DMS79 treated with DMSO at 0.1 percent for 48 hours (cell line): ENCODE measurements around the gene NEK4.
"Not testable (repeated sequence)": the region's sequence is repeated elsewhere in the genome, so short reads cannot be mapped to it uniquely, and the experiment has no call there.

Source experiments
- DNase-seq: peaks from one replicate; lab custom pipeline; 2025; lab: John Stamatoyannopoulos, UW

The NEK4 gene

DNA sequence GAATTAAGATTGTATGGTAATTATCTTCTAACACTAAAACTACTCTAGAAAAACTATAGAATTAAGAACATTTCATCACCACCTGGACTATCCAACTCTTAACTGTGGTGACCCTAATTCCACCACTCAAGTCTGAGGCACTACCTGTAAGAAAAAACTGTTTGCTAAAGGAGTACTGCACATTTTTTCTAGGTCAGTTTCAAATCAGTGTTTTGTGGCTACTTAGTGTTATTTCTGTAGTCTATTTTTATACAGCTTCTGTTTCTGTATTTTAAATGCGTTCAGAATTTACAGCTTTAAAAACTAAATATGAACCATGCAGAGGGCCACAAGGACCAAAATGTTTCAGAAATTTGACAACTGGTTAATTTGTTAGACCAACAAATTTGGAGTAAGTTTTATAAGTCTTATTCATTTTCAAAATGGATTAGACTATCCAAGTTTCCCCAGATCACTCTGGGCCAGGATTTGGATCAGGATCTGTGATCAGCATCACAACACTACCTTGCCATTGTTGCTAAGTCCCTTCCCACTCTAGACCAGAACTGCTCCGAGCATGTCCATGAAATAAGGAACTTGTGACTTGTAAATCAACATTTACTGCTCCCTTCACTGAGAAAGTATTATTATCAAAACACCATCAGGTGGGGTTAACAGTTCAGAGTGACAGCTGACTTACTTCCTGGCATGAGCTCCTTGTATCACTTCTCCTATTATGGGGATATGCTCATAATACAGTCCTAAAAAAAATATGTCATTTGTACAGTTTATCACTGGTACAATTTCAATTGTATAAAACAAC lies 73.7 kb downstream of the NEK4 start:
- DNase-seq, result no peak

- no peak for DNase-seq
Measured at GRCh38 chr3:52695798-52696671, 74.7 kb downstream of the NEK4 start.

- DNase-seq, result no peak
Measured at GRCh38 chr3:52694528-52695189, 76.1 kb downstream of the NEK4 start.

DNA sequence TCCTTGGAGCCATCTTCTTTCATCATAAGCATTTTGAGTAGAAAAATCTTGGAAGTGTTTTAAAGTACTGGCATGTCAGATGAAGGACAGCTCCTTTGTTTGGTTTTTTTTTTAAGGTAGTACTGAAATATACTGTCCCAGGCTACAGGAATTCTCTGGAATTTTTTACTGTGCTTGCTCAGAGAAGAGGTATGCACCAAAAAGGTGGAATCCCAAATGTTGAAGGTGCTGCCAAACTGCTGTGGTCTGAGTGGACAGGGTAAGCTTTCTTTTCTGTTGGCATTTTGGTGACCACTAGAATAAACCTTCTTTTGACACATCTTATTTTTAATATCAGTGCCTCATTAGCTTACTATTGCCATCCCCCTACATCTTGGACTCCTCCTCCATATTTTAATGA lies 77.7 kb downstream of the NEK4 start:
- no peak for DNase-seq

DNA sequence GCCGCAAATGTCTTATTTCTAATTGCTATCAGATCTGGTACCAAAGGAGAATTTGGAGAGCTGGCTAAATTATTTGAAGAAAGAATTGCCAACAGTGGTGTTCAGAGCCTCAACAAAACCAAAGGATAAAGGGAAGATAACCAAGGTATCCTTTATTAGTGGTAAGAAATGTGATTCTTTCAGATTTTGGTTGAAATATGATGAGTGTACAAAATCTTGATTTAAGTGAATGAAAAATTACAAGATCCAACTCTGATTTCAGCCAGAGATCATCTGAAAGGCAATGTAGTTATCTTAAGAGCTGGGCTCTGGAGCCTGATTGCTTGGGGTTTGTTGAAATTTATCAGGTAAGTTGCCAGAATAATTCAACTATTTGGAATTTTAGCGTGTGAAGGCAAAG lies 80.2 kb downstream of the NEK4 start:
- no peak for DNase-seq

DNA sequence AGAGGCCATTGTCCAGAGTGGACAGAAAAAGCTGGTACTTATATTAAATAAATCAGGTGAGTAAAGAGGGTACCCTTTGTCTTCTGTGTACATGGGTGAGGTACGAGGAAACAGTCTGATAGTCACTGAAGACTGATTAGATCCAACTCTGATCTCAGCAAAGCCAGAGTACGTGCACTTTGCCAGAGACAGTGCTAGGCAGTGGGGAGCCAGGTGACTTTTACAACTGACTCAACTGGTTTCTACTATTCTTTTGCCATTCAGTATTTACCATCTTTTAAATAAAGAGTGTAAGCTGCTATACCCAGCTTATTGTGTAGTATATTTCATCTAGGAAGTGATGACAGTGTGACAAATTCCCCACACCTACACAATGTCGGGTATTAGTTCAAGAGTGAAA lies 81.6 kb downstream of the NEK4 start:
- DNase-seq, result no peak

GRCh38 chr3:52688266-52688665 lies 82.5 kb downstream of the NEK4 start:
- no peak for DNase-seq

DNA sequence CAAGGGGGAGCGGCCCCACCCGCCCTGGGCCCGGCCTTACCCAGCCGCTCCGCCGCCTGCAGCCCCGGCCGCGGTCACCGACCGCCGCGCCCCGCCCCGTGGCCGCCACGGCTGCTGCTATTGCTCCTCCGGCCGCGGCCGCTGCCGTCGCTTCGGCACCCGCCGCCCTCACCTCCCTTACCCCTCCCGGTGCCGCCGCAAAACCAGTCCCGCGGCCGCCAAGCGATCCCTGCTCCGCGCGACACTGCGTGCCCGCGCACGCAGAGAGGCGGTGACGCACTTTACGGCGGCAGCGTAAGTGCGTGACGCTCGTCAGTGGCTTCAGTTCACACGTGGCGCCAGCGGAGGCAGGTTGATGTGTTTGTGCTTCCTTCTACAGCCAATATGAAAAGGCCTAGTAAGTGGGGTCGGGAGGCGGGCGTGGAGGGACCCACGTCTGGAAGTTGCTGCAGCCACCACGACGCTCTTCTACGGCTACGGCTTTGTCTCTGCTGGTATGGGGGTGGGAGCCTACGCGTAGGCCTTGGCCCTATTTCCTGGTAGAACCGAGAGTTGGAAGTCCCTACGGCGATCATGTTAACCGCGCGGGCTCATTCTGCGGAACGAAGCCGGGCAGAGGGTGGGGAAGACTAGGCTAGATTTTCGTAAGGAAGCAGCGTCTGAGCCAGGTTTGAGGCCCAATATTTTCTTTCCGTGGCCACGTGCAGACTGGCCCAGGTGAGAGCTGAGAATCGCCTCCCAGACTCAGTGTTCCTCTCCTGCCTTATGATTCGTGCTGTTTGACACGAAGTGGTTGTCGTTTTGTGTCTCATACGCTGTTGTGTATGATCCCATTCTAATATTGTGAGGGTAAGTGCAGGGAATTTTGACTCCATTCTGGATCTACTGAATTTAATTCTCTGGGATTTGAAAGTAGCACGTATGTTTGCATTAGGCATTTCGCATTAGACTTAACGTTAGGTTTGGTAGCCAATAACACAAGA lies 84.7 kb downstream of the NEK4 start, which contains the start of the genes GNL3 and PBRM1:
GNL3 (plus strand) TSS at position 324 of the 983 bp plus-strand sequence; CDS start at position 385, 61 bp downstream.
PBRM1 (minus strand) TSS at position 205 of the 983 bp plus-strand sequence.
- peak; percentile 50 for DNase-seq

DNA sequence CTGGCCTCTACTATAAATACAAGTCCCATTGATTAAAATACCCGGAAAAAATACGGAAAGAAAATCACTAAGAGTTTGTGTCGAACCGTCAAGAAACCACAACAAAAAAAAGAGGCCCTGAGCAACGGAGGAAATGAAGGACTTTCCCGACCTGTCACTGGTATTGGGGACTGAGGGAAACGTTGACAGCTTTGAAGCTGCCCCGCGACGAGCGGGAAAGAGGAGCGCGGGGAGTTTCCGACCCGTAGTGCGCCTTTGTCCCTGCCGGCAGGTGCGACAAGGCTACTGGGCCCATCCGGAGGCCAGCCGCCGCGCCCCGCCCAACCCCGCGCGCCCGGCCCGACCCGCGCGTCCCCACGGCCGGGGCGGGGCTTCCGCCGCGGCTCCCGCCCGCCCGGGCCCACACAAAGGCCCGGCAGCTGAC lies 85.4 kb downstream of the NEK4 start:
- peak; percentile 45 for DNase-seq

- DNase-seq, result no peak
Measured at GRCh38 chr3:52684184-52684583, 86.6 kb downstream of the NEK4 start.

DNA sequence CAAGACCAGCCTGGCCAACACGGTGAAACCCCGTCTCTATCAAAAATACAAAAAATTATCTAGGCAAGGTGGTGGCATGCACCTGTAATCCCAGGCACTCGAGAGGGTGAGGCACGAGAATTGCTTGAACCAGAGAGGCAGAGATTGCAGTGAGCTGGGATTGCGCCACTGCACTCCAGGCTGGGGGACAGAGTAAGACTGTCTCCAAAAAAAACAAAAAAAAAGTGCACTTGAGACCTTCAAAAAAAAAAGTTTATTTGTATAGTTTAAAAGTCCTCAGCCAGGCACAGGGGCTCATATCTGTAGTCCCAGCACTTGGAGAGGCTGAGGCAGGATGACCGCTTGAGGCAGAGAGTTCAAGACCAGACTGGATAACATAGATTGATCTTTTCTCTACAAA lies 87.1 kb downstream of the NEK4 start:
- DNase-seq, result no peak

GRCh38 chr3:52682016-52682415 lies 88.7 kb downstream of the NEK4 start:
- DNase-seq, result no peak

DNA sequence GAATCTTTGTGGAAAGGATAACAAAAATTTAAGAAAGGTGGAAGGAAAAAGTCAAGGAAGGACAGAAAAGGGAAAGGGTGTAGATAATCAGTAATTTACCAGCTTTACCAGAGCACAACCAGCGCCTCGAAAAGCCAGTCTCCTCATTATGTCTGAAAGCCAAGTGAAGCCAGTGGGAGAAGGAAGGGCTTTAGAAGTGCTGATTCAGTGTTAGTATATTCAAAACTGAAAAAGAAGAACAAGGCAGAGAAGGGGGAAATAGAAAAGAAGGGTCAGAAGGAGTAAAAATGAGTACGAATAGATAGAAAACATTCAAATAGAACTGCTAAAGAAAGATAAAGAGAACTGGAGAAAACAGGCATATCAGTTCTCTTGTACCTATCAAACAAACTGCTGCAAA lies 89.1 kb downstream of the NEK4 start:
- no peak for DNase-seq

DNA sequence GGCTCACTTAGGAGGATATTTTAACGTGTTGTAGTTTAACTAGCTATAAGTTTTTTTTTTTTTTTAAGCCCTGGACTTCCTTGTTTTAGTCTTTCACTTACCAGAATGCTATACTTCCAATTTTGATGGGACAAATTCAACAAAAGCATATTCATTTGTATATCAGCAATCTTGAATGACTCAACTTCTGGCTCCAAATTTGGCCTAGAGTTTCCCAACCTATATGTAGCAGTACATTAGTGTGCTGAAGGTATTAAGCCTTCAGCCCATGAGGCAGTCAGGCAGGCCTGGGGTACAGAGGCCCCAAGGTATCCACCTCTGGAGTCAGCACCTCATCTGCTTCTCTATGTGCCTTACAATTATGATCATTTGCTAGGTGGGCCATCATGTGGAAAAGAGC lies 90.9 kb downstream of the NEK4 start:
- no peak for DNase-seq

DNA sequence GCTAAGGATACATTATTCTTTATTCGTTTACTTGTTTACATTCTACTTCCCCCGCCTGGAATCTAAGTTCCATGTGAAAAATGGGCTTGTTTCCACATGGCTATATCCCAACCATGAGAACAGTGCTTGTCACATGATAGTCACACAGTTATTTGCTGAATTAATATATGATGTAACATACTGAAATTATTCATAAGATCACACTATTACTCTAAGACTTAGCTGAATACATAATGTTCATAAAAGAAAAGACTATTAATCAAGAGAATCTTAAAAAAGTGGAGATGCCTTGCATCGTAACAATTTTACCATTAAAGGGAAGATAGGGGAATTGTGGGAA lies 91.6 kb downstream of the NEK4 start:
- DNase-seq, result no peak

DNA sequence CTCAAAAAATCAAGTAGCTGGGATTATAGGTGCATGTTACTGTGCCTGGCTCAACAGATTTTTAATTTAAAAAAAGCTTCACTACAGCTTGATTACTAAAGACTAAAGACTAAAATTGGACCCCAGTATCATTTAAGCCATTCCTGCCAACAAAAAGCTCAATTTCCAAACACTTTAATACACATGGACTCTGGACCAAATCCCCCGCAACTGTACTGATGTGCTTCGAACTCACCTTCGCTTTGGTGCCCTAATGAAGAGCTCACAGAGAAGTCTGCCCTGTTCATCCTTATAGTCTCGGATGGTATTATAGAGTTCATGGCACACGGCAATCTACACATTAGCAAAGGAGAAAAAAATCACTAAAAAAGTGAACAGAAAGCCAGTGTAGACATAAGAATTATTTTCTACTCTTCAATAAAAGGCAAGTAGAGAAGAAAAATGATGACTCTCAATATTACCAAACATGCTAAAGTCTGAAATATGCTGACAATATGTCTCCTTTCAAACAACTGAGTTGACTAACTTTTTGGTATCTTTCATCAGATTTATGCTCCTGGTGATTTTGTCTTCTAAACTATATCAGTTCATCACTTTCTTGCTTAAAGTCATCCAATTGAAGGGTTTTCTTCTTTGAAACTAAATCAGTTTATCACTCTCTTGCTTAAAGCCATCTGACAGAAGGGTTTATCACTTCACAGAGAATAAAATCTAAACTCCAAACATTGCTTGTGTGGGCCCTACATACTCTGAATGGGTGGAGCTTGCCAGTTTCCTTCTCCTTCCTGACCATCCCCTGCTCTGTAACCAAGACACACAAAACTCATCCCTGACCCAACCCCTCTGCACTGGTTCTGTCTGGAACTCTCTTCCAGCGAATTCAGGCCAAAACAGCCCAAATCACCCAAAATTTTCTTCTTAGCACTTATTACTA lies 92.2 kb downstream of the NEK4 start:
- DNase-seq, result no peak

- not testable (repeated sequence) for DNase-seq
Measured at GRCh38 chr3:52676201-52676600, 94.5 kb downstream of the NEK4 start.

DNA sequence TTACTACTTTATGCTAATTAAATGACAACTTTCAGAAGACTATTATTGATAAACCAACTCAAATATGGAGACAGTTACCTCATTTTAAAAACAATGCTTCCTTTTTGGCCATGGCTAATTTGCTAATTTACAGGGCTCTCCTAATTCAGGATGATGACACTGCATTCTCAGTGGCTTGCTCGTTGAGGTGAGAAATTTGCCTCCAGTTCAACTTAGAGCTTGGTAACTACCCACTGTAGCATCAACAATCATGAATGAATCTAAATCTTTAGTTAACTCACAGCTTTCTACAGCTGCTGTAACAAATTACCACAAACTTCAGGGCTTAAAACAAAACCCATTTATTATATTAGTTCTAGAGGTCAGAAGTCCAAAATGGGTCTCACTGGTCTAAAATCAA lies 99.1 kb downstream of the NEK4 start:
- DNase-seq, result no peak

- no peak for DNase-seq
Measured at GRCh38 chr3:52670621-52671521, 99.9 kb downstream of the NEK4 start.
